Measurements from ENCODE around the gene FIZ1.

DNA sequence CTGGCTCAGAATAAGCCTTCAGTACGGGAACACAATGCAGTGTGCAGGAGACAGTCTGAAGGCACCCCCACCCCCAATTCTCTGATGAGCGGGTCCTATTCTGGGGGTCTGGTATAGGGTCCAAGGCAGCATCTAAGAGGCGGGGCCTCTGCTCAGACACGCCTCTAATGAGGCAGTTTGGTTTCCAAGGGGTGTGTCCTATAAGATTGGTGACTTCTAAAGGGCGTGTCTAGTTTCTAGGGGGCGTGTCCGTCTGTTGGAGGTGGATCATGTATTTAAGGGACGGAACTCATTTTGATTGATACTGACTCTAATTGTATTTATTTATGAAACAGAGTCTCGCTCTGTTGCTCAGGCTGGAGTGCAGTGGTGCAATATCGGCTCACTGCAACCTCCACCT lies 8.7 kb downstream of the FIZ1 start:
- TF ChIP-seq POLR2AphosphoS5 (IDR thresholded peaks at IDR 0.05; ENCODE audit: low read depth, low read length) (no peak), POLR2A (IDR thresholded peaks at IDR 0.05; ENCODE audit: low read depth, low read length) (no peak), TAF1 (IDR thresholded peaks at IDR 0.05; ENCODE audit: borderline replicate concordance, low read depth, low read length) (no peak)
